GM21447 (cell line): ENCODE results near the gene NRSN2.

ENCODE experiments used
- ATAC-seq: cut with Tn5 transposase; IDR thresholded peaks from one replicate; pipeline ENCODE4 v1.9.1; 2021; ENCODE audit not compliant: unreplicated experiment

NRSN2 gene, protein sequence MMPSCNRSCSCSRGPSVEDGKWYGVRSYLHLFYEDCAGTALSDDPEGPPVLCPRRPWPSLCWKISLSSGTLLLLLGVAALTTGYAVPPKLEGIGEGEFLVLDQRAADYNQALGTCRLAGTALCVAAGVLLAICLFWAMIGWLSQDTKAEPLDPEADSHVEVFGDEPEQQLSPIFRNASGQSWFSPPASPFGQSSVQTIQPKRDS

DNA sequence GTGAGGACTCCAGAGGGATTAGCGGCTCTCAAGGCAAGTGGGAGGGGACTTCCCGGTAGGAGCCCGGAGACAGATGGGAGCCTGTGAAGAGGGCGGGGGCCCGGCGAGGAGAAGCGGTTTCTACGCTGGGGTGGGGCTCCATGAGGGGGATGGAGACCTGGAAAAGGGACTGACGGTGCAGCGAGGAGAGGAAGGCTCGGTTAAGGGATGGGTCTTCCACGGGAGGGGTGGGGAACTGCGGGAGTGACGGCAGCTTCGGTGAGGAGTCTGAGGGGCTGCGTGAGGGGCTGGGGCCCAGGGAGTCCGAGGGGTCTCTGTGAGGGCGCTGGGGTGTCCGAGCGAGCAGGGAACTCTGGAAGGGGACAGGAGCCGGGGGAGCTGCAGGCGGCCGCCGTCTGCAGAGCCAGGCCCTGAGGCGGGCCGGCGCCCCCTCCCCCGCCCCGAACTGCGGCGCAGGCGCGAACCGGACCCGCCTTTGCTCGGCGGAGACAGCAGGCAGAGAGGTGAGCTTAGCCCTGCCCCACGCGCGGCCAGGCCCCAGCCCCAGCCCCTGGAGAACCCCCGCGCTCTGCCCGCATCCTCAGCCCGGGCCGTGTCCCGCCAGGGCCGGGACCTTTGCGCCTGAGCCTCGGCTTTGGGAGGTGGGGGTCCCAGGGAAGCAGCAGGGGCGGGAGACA is at the start of gene NRSN2:
NRSN2 (plus strand) TSS at position 472 of the 677 bp plus-strand sequence. CDS start 2,533 bp downstream, outside the sequence.
- peak; percentile 46 for ATAC-seq

DNA sequence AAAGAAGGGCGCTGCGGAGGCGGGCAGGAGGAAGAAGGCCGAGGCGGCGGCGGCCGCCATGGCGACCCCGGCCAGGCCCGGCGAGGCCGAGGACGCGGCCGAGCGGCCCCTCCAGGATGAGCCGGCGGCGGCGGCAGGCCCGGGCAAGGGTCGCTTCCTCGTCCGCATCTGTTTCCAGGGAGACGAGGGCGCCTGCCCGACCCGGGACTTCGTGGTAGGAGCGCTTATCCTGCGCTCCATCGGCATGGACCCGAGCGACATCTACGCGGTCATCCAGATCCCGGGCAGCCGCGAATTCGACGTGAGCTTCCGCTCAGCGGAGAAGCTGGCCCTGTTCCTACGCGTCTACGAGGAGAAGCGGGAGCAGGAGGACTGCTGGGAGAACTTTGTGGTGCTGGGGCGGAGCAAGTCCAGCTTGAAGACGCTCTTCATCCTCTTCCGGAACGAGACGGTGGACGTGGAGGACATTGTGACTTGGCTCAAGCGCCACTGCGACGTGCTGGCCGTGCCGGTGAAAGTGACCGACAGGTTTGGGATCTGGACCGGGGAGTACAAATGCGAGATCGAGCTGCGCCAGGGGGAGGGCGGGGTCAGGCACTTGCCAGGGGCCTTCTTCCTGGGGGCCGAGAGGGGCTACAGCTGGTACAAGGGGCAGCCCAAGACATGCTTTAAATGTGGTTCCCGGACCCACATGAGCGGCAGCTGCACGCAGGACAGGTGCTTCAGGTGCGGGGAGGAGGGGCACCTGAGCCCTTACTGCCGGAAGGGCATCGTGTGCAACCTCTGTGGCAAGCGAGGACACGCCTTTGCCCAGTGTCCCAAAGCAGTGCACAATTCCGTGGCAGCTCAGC is 48.8 kb upstream of the NRSN2 start:
- peak; percentile 31 for ATAC-seq

DNA sequence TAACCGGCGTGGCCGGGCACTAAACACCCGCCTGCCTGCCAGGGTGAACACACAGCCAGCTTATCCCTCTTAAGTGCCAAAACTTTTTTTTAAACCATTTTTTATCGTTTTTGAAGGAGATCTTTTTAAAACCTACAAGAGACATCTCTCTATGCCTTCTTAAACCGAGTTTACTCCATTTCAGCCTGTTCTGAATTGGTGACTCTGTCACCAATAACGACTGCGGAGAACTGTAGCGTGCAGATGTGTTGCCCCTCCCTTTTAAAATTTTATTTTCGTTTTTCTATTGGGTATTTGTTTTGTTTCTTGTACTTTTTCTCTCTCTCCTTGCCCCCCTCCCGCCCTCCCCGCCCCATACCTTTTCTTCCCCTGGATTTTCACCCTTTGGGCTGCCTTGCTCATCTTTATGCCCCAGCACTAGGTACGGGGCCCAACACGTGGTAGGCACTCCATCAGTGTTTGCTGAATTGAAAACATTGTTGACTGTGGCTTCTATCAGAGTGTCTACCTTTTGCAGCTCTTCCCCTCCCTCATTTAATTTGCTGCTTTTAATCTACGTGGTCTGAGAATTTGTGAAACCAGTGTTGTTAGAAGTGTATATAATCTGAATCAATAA is 48.0 kb upstream of the NRSN2 start:
- no peak for ATAC-seq

DNA sequence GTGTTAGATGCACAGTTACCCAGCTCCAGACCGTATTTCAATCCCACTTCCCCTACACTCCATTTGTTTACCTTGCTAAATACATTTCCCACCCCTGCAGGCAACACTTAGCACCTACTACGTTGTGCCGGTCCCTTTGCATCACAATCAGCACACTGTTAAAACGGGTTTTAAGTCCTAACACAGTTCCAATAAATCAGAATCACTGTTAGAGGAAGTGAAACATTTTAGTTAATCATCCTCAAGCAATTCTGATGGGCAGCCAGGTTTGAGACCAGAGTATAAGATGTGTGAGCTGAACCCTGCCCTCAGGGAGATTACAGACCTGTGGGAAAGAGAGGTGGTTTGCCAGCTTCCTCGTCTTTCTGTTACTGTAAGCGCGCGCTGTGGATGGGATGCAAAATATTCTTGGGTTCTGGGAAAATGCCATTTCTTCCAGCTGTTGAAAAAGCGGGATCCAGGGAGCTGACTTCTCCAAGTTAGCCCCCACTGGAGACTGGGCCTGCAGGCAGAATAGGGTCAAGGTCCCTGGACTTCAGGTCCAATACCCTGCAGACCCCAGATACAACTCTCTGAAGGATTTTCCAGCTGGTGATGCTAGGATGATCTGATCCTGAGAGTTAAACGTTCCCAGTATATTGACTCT is 46.4 kb upstream of the NRSN2 start:
- ATAC-seq, result no peak

DNA sequence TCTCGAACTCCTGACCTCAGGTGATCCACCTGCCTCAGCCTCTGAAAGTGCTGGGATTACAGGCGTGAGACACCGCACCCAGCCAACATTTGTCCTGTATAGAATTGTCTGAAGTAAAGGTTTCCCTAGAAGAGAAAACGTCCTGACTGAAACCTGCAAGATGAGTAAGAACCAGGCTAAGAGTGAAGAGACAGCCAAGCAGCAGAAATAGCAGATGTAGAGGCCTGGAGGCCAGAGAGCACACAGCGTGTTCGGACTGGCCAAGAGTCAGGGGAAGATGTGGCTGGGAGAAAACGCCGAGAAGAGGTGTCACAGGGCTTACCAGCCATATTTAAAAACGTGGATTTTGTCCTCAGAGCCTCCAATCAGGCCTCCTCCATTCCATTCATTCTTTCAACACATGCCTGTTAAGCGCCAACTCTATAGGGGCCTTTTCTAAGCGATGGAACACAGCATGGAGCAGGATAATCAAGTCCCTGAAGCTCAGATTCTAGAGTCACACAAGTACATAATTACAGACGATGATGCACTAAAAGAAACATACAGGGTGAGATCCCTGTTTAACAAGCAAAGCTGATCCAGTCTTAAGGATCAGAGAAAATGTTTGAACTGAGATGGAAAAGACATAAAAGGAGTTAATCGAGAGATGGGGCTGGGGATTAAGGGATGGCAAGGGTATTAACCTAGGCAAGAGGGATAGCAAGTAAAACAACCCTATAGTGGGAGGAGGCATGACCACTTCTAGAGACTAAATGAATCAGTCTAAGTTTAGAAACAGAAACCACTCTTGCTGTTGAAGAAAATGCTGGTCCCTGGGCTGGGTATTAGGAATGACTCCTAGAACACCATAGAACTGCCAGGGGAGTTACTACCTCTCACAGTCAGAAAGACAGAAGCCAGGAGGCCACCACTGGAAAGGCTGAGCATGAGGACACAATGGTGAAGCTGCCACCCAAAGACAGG is 44.7 kb upstream of the NRSN2 start:
- no peak for ATAC-seq

DNA sequence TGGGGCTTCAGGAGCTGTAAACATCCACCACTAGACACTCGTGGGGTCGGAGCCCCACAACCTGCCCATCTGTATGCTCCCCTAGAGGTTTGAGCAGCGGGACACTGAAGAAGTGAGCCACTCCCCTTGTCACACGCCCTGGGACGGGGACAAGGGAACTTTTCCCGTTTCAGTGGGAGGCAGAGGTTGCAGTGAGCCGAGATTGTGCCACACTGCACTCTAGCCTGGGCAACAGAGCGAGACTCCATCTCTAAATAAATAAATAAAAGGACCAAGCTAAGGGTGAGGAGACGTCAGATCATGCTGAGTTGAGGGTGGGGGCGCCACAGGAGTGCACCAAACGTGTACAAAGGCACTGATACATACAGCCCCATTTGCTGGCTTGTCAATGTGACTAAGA is 41.2 kb upstream of the NRSN2 start:
- ATAC-seq, result no peak

DNA sequence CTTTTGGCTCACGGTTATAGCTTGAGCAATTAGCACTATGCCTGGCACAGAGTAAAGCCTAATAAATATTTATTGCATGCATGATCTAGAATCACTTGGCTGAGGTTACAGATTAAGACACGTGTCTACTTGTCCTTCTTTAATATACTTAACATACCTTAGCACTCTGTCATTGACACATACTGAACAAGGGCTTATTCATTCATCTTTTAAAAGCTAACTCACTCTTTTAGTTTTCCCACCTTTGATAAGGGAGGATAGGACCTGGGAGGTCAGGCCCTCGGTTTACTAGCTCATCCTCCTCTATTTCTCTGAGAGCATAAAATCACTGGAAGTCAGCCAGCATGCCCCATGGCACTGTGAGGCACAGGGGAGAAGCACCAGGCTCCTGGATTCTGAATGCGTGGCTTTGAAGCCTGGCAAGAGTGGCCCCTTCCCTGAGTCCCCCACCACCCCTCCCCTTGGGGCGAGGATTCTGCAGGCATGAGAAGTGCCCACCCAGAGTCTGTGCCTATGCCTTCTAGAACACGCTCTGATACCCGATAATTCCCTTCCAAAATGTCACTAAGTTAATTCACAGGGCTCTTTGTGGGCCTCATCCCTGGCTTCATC is 38.4 kb upstream of the NRSN2 start:
- ATAC-seq, result no peak

DNA sequence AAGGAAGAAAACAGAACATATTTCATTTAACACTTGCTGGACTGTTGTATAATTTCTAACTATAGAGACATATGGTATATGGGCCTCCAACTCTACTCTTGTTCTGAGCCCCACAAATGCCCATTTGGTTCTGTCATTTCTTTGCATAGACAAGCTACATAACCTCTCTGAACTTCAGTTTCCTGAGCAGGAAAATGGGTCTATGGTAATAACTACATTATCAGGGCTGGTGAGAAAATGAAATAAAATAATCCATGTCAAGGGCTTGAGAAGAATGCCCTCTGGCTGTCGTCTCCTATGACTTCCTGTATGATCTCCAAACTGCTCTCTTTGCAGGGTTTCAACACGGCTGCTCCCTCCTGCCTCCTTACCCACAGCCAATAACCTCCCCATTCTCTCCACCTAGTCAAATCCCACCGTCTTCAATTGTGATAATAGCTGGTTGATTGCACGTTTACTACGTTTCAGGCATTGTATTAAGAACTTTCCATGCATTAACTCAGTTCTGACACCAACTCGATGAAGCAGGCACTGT is 37.5 kb upstream of the NRSN2 start:
- ATAC-seq, result no peak

DNA sequence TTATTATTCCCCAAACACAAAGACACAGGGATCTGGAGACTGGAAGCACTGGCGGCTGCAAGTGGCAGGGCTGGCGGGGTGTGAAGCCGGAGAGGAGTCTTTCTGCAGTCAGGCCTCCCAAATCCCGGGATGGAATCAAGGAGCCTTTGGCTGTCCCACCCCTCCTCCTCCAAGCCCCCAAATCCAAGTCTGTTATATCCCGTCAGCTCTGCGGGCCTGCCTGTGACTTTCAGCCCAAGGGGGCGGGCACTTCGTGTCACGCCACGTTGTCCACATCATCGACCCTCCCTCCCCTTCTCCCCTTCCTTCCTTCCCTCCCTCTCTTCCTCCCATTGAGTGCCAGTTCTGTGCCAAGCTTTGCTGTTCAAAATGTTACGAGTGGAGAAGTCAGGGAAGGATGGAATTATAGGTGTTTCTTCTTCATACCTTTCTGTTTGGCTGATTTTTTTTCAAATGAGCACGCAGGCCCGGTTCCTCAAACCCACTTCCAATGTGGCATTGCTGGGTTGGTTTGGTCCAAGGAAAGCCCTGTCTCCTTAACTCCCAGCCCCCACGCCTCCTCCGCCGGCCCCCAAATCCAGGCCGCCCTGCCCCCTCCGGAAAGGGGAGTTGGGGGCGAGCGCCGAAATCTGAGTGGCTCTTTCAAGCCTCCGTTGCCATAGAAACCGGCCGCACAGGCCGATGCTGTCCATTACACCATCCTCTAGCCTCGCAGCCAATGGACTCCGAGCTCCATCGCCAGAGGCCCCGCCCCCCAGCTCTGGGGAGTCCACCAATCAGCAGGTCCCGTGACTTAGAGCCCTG is 36.9 kb upstream of the NRSN2 start:
- ATAC-seq, result peak; percentile 96

DNA sequence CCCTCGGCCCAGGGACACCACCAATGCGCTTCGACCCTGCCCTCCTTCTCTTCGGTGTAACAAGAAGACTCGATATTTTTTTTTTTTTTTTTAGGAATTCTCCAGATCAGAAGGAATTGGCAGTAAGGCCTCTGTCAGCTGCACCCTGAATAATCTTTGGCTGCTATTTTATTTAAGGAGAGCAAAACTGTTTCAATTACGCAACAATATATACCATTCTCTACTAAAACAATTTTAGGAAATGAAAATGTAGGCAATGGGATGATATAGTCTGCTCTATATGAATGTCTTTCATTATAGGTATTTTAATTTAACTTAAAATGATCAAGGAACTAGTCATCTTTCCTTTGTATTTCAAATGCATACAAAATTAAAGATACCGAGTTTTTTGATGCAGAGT is 36.3 kb upstream of the NRSN2 start:
- no peak for ATAC-seq

DNA sequence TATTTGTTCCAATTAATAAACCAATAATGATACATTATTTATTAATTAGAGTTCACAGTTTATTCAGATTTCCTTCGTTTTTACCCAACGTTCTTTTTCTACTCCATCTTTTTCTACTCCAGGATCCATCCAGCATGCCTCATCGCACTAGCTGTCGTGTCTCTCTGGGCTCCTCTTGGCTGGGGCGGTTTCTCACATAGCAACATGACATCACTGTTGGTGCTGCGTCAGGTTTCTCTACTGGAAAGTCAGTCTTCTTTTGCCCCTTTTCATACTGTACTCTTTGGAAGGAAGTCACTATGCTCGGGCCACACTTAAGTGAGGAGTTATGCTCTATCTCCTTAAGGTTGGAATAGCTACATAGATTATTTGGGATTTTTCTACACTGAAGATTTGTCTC is 35.3 kb upstream of the NRSN2 start:
- no peak for ATAC-seq

DNA sequence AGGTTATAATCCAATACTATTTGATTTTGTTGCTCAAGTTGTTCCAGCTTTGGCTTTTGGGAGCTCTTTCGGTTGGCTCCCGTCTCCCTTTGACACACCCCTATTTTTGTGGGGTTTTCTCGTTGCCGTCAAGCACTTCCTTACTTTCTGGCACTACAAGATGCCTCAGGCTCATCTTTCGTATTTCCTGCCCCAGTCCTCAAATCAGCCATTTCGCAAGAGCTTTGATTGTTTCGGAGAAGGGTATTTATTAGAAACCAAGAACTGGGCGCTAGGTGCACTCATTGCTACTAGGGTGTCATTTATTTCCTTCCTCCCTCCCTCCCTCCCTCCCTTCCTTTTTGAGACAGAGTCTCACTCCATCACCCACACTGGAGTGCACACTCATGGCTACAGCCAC is 34.8 kb upstream of the NRSN2 start:
- ATAC-seq, result no peak

DNA sequence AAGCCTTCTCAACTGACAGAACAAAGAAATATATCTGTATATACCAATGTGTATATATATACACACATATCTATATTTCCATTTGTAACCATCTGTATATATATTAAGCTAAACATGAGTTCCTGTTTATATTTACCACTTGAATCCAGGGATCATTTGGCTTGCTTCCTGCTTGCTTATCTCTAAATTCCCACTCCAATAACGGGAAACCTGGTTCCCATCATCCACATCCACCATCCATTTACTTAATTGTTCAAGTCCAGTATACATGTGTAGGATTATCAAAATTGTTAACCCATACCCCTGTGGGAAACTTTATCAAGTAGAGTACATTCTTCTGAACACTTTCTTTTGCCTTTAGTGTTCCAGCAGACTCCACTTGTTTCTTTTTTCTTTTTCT is 34.0 kb upstream of the NRSN2 start:
- ATAC-seq, result no peak

DNA sequence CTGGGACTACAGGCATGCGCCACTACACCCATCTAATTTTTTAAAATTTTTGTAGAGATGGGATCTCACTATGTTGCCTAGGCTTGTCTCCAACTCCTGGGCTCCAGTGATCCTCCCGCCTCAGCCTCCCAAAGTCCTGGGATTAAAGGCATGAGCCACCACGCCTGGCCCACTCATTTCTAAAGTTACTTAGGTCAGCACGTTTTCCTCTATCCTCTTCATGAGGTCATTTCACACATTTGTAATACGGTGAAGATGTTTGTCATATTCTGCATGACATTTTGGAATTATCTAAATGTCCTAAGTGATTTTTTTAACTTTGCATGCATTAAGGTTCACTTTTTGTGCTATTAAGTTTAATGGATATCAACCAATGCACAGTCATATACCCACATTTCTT is 33.5 kb upstream of the NRSN2 start:
- no peak for ATAC-seq

DNA sequence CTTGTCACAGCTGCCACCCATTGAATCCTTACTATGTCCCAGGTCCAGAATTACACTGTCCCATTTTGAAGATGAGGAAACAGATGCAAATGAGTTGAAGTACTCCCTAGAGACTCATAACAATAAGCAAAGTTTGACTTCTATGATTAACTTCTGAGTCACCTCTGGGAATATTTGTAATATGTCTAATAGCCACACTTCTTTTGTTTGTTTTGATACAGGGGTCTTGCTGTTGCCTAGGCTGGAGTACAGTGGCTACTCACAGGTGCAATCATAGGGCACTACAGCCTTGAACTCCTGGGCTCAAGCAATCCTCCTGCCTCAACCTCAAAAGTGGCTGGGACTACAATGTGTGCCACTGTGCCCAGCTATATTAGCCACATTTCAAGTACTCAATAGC is 33.0 kb upstream of the NRSN2 start:
- no peak for ATAC-seq

DNA sequence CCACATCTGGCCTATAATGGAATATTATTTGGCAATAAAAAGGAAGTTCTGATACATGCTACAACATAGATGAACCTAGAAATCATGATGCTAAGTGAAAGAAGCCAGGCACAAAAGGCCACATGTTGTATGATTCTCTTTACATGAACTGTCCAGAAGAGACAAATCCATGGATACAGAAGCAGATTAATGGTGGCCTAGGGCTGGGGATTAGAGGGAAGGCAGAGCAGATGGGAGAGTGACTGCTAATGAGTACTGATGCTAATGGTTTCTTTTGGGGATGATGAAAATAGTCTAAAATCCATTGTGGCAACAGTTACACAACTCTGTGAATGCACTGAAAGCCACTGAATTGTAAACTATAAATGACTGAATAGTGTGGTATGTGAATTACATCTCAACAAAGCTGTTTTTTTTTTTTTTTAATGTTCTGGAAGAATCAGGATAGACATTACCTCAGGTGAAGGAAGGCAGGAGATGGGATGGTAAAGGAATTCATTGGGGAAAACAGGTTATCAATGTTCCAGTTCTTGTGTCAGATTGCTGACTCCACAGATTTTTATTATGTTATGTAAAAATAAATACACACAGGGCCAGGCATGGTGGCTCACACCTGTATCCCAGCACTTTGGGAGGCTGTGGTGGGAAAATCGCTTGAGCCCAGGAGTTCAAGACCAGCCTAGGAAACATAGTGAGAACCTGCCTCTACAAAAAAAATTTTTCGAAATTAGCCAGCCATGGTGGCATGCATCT is 30.4 kb upstream of the NRSN2 start:
- ATAC-seq, result no peak

DNA sequence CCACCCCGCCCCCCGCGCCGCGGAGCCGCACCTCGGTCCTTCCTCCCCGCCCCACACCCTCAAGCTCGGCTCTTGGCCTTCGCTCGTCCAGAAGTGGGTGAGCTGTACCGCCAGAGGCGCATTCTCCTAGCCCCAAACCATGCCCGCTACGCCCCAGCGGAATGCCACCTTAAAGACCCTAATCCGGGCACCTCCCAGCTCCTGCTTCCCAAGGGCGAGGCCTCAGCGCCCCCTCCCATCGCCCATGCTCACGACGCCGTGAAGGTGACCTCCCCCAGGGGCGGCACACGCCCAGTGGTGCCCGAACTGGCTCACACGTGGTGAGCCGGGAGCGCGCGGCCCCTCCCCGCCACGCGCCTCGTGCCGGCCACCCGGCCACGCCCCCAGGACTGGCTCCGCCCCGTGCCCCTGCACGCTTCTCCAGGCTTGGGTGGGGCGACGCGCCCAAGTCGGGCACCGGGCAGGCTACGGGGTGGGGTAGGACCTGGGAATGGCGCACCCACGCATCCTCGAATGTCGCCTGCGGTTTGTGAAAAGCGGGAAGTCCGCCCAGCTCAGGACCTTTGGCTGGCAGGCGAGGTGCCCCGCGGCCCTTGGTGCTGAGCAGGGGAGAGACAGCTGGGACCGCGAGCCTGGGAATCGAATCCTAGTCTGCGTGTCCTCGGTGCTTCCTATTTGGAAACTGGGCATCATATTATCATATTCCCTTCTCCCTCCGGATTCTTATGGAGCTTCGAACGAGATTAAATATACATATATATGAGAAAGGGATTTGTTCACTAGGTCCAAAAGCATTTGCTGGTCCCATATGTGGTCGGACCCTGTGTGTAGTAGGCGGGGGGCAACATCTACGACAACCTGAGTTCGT is 22.5 kb upstream of the NRSN2 start:
- ATAC-seq, result peak; percentile 44
